ENCODE measurements around the gene RHNO1. TPM values are rescaled to one million over a fixed set of nuclear protein-coding genes. Genes with fewer than 3 reads are reported as not detected.

Gene RHNO1
- total RNA-seq, 2 donors from 2014 or later = 18.3 to 25.5 TPM

DNA sequence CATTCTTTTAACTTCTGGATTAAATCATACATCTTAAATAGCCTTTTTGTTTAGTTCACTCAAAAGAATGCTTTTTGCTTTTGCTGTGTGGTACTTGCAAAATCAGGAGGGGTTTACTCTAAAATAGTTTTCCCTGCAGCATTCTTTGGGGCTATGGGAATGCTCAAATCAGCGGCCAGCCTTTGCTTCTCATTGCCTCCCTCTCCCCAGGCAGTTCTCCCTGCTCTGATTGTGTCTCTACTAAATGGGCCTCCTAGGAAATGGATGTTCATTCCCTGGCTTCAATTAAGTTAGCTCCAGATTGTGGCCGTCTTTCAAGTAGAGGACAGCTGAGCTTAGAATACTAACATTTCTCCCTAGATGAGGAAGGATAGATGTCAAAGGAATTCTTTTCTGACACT, 18.0 kb downstream of the RHNO1 start:
- H3K4me3 ChIP-seq = no peak overlapping the region
- no peak overlapping the region for H3K9ac ChIP-seq (ENCODE audit: low read depth in 2 of 2, low read length in 2 of 2)
- no peak for DNase-seq
- H3K4me1 ChIP-seq = no peaks in the 10 kb centered on the region
- intact Hi-C loops (cut with DNase I) = no loop called here
- H3K9me3 ChIP-seq = no peaks in the 10 kb centered on the region
- no peak overlapping the region for H3K27ac ChIP-seq
- no peaks in the 10 kb centered on the region for H3K27me3 ChIP-seq
- TF ChIP-seq, protein P1, sequence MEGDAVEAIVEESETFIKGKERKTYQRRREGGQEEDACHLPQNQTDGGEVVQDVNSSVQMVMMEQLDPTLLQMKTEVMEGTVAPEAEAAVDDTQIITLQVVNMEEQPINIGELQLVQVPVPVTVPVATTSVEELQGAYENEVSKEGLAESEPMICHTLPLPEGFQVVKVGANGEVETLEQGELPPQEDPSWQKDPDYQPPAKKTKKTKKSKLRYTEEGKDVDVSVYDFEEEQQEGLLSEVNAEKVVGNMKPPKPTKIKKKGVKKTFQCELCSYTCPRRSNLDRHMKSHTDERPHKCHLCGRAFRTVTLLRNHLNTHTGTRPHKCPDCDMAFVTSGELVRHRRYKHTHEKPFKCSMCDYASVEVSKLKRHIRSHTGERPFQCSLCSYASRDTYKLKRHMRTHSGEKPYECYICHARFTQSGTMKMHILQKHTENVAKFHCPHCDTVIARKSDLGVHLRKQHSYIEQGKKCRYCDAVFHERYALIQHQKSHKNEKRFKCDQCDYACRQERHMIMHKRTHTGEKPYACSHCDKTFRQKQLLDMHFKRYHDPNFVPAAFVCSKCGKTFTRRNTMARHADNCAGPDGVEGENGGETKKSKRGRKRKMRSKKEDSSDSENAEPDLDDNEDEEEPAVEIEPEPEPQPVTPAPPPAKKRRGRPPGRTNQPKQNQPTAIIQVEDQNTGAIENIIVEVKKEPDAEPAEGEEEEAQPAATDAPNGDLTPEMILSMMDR (IDR thresholded peaks at IDR 0.05) = no peak
- no peaks in the 10 kb centered on the region for H3K36me3 ChIP-seq

- H3K27ac ChIP-seq = no peak overlapping the region
- no peaks in the 10 kb centered on the region for H3K36me3 ChIP-seq
- no peak for DNase-seq
- H3K9me3 ChIP-seq = no peaks in the 10 kb centered on the region
- TF ChIP-seq, protein P1 (IDR thresholded peaks at IDR 0.05) = no peak
- H3K27me3 ChIP-seq = no peaks in the 10 kb centered on the region
- H3K4me1 ChIP-seq = no peaks in the 10 kb centered on the region
- intact Hi-C loops (cut with DNase I) = no loop called here
- H3K9ac ChIP-seq (ENCODE audit: low read depth in 2 of 2, low read length in 2 of 2) = no peak overlapping the region
- no peak overlapping the region for H3K4me3 ChIP-seq
Observed at GRCh38 chr12:2895511-2895910, 18.5 kb downstream of the RHNO1 start.

GRCh38 chr12:2897418-2897817, 20.4 kb downstream of the RHNO1 start:
- Histone ChIP-seq H3K9ac (ENCODE audit: low read depth in 2 of 2, low read length in 2 of 2) (no peak overlapping the region), H3K4me3 (no peak overlapping the region), H3K4me1 (no peaks in the 10 kb centered on the region), H3K9me3 (no peaks in the 10 kb centered on the region), H3K36me3 (no peaks in the 10 kb centered on the region), H3K27me3 (no peaks in the 10 kb centered on the region), H3K27ac (no peak overlapping the region)
- no peak for DNase-seq
- TF ChIP-seq, protein P1 (IDR thresholded peaks at IDR 0.05) = no peak
- intact Hi-C loops (cut with DNase I) = no loop called here

DNA sequence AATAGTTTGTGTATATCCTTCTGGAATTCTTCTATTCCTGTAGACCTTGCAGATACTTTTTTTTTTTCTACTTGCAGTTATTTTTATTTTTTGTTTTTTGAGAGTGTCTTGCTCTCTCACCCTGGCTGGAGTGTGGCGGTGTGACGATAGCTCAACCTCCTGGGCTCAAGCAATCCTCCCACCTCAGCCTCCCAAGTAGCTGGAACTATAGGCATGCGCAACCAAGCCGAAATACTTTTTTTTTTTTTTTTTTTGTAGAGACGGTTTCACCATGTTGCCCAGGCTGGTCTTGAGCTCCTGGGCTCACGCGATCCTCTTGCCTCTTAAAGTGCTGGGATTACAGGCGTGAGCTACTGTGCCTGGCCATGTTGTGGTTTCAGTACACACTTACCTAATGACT, 23.6 kb downstream of the RHNO1 start:
- Histone ChIP-seq H3K4me3 (no peak overlapping the region), H3K9me3 (no peaks in the 10 kb centered on the region), H3K27me3 (no peaks in the 10 kb centered on the region), H3K4me1 (no peaks in the 10 kb centered on the region), H3K27ac (no peak overlapping the region), H3K9ac (ENCODE audit: low read depth in 2 of 2, low read length in 2 of 2) (no peak overlapping the region), H3K36me3 (no peaks in the 10 kb centered on the region)
- TF ChIP-seq, protein P1 (IDR thresholded peaks at IDR 0.05) = no peak
- intact Hi-C loops (cut with DNase I) = no loop called here
- no peak for DNase-seq

DNA sequence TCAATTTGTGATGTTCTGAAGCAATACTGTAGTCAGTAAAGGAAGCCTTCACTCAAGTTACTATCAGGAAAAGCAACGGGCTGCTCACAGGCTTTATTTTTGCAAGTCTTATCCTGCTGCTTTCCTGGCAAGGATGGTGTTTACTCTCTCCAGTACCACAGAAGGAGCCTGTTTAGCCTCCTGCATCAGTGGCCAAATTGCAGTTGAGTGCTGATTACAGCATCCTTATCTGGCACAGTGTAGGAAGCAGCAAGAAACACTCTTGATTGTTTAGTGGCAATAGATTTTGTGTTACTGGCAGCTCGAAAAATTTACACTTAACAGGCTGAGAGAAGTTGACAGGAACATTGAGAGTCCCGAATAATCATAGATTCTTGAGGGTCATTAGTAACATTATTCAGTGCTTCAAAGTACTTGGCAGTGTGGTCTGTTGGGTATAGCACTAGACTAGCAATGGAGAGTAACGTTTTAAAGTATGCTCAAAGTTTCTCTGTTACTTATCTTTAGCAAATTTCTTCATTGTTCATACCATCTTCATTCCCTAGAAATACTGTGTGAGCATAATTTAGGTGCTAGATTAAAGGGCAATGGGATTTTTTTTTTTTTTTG, 25.4 kb downstream of the RHNO1 start:
- H3K4me3 ChIP-seq = no peak overlapping the region
- no peaks in the 10 kb centered on the region for H3K27me3 ChIP-seq
- no peaks in the 10 kb centered on the region for H3K4me1 ChIP-seq
- H3K27ac ChIP-seq = no peak overlapping the region
- no peaks in the 10 kb centered on the region for H3K36me3 ChIP-seq
- no peak overlapping the region for H3K9ac ChIP-seq (ENCODE audit: low read depth in 2 of 2, low read length in 2 of 2)
- H3K9me3 ChIP-seq = no peaks in the 10 kb centered on the region
- intact Hi-C loops (cut with DNase I) = no loop called here
- TF ChIP-seq, protein P1 (IDR thresholded peaks at IDR 0.05) = no peak
- DNase-seq = no peak

Measured in colonic mucosa (tissue), 4 donors.